SK-N-MC (cell line): ENCODE data around the gene TDRD12.

Experiments
- EZH2 ChIP-seq: fragments of 200-600 bp; sonication (generic); IDR thresholded peaks from one replicate; pipeline ENCODE4 v1.6.1; 2017; ENCODE audit warnings: antibody characterized with exemption
- POLR2AphosphoS5 ChIP-seq: IDR thresholded peaks from 2 replicates; pipeline ENCODE4 v1.6.1; 2012; ENCODE audit warnings: mild to moderate bottlenecking, low read depth, low read length, borderline replicate concordance

DNA sequence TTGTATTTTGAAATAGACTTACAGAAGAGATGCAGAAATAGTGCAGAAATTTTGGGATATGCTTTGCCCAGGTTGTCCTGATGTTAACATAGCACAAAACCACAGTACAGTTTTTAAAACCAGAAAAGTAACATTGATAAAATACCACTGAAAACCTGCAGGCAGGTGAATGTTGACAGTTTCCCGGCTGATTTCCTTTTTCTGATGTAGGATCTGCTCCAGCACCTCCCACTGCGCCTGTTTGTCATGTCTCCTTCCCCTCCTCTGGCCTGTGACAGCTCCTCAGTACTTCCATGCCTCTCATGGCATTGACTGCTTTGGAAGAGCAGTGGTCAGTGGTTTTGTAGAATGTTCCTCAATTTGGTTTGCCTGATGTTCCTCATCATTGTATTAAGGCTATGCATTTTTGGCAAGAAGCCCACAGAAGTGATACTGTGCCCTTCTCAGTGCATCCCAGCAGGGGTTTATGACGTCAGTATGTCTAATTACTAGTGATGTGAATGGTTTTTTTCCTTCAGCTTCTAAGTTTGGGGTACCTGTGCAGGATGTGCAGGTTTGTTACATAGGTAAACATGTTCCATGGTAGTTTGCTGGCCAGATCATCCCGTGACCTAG is 31.0 kb downstream of the TDRD12 start:
- no peak for TF ChIP-seq EZH2
- no peak for TF ChIP-seq POLR2AphosphoS5
